Progenitor cell of endocrine pancreas (in vitro differentiated cells): ENCODE data around the gene NINJ1. TPM values are rescaled to one million over a fixed set of nuclear protein-coding genes. Genes with fewer than 3 reads are reported as not detected.

ENCODE experiments used
- DNase-seq: peaks from one replicate; pipeline ENCODE4 v3.0.0; 2021; ENCODE audit warnings: low spot score; ENCODE audit not compliant: unreplicated experiment
- H3K27ac Mint-ChIP-seq: 2 replicates; pipeline ENCODE4 v1.8.0; 2021; ENCODE audit warnings: mild to moderate bottlenecking, moderate library complexity, mixed read lengths
- H3K27me3 Mint-ChIP-seq: 2 replicates; pipeline ENCODE4 v1.8.0; 2021; ENCODE audit warnings: mixed read lengths
- H3K36me3 Mint-ChIP-seq: 2 replicates; pipeline ENCODE4 v1.8.0; 2022; ENCODE audit warnings: mixed read lengths; ENCODE audit not compliant: insufficient read depth
- H3K4me1 Mint-ChIP-seq: 2 replicates; pipeline ENCODE4 v1.8.0; 2021; ENCODE audit warnings: low read depth, mixed read lengths
- H3K4me3 Mint-ChIP-seq: 2 replicates; pipeline ENCODE4 v1.8.0; 2021; ENCODE audit warnings: low read depth, mild to moderate bottlenecking, moderate library complexity, mixed read lengths
- H3K9me3 Mint-ChIP-seq: 2 replicates; pipeline ENCODE4 v1.8.0; 2021; ENCODE audit warnings: low read depth, mixed read lengths
- CTCF ChIP-seq: fragments of 200-600 bp; sonication (generic); IDR thresholded peaks from one replicate; pipeline ENCODE4 v1.5.0; 2021; ENCODE audit warnings: antibody characterized with exemption, mild to moderate bottlenecking; ENCODE audit not compliant: unreplicated experiment
- long read RNA-seq: library from polyadenylated mRNA; unstranded; transcript quantifications from one replicate; pipeline ENCODE4 v2.0.0, GENCODE V29; 2020
- total RNA-seq: library from RNA; stranded (reverse); gene quantifications from 2 replicates; pipeline ENCODE4 v1.2.1, GENCODE V29; 2021

NINJ1 gene, protein sequence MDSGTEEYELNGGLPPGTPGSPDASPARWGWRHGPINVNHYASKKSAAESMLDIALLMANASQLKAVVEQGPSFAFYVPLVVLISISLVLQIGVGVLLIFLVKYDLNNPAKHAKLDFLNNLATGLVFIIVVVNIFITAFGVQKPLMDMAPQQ
- 38.1 and 39.5 TPM in 2 replicates for total RNA-seq
- long read RNA-seq, transcript NINJ1-201 (4 exons, 1,281 nt), result major isoform, 15 of 17 reads
- long read RNA-seq, partial matches to known transcripts, result 1 of 17 reads
- long read RNA-seq, other reads (novel, unspliced or antisense), result 1 of 17 reads

- Mint-ChIP-seq H3K4me3 (peak within 1 kb of the TSS; percentile 82), H3K9me3 (no peaks in the 10 kb centered on the region), H3K4me1 (peaks cover 15% of the 10 kb centered on the region), H3K27ac (peak within 1 kb of the TSS; percentile 97), H3K27me3 (peaks cover 2% of the 10 kb centered on the region), H3K36me3 (no peaks in the 10 kb centered on the region)
- TF ChIP-seq CTCF, result no peak
- DNase-seq, result peak; percentile 49
Observed at GRCh38 chr9:93134015-93134739, at the start of gene NINJ1. Gene NINJ1, minus strand, starts transcription at chr9:93134251. Its CDS starts 34 bp downstream, at chr9:93134217.

- Mint-ChIP-seq H3K4me3 (peak overlapping the region; percentile 75), H3K27ac (peak overlapping the region; percentile 33), H3K4me1 (peaks cover 28% of the 10 kb centered on the region), H3K36me3 (peaks cover 2% of the 10 kb centered on the region), H3K9me3 (no peaks in the 10 kb centered on the region), H3K27me3 (peaks cover 25% of the 10 kb centered on the region)
- no peak for TF ChIP-seq CTCF
- no peak for DNase-seq
Observed at GRCh38 chr9:93183131-93183662, 49.1 kb upstream of the NINJ1 start.

DNA sequence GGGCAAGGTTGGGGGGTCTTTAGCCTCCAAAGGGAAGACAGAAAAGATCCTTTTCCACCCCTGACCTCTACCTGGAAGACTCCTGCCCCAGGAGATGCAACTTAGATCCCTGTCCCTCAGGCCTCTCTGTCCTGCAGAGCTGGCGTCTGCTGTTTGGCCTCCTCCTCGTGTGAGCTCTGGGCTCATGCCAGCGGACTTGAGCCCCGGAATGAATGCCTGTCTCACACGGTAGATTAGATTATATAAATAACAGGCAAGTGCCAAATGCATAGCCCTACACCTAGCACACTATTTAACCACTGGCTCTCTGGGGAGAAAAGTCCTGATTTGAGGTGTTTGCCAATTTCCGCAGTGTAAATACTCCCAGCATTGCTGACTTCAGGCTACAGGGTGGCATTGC is 48.5 kb upstream of the NINJ1 start:
- no peaks in the 10 kb centered on the region for H3K9me3 Mint-ChIP-seq
- no peak for DNase-seq
- TF ChIP-seq CTCF, result no peak
- peaks cover 21% of the 10 kb centered on the region for H3K4me1 Mint-ChIP-seq
- peaks cover 25% of the 10 kb centered on the region for H3K27me3 Mint-ChIP-seq
- no peak overlapping the region for H3K27ac Mint-ChIP-seq
- H3K4me3 Mint-ChIP-seq, result peak overlapping the region; percentile 75
- H3K36me3 Mint-ChIP-seq, result peaks cover 2% of the 10 kb centered on the region

GRCh38 chr9:93181672-93182435 is 47.8 kb upstream of the NINJ1 start:
- no peak overlapping the region for H3K27ac Mint-ChIP-seq
- H3K9me3 Mint-ChIP-seq, result no peaks in the 10 kb centered on the region
- H3K4me1 Mint-ChIP-seq, result peaks cover 14% of the 10 kb centered on the region
- H3K4me3 Mint-ChIP-seq, result no peak overlapping the region
- TF ChIP-seq CTCF, result no peak
- no peaks in the 10 kb centered on the region for H3K36me3 Mint-ChIP-seq
- DNase-seq, result no peak
- H3K27me3 Mint-ChIP-seq, result peaks cover 25% of the 10 kb centered on the region

- H3K4me3 Mint-ChIP-seq, result no peak overlapping the region
- no peak overlapping the region for H3K27ac Mint-ChIP-seq
- no peaks in the 10 kb centered on the region for H3K36me3 Mint-ChIP-seq
- H3K27me3 Mint-ChIP-seq, result peaks cover 25% of the 10 kb centered on the region
- no peaks in the 10 kb centered on the region for H3K9me3 Mint-ChIP-seq
- no peak for DNase-seq
- peaks cover 5% of the 10 kb centered on the region for H3K4me1 Mint-ChIP-seq
- no peak for TF ChIP-seq CTCF
Observed at GRCh38 chr9:93180938-93181337, 46.9 kb upstream of the NINJ1 start.
